HG03108 (cell line): ENCODE results near the gene IRX4.

Experiments used
- ATAC-seq: cut with Tn5 transposase; IDR thresholded peaks from one replicate; pipeline ENCODE4 v1.9.1; 2021; ENCODE audit warnings: moderate library complexity; ENCODE audit not compliant: unreplicated experiment

The IRX4 gene

GRCh38 chr5:1914471-1914870, 31.7 kb upstream of the IRX4 start:
- no peak for ATAC-seq

DNA sequence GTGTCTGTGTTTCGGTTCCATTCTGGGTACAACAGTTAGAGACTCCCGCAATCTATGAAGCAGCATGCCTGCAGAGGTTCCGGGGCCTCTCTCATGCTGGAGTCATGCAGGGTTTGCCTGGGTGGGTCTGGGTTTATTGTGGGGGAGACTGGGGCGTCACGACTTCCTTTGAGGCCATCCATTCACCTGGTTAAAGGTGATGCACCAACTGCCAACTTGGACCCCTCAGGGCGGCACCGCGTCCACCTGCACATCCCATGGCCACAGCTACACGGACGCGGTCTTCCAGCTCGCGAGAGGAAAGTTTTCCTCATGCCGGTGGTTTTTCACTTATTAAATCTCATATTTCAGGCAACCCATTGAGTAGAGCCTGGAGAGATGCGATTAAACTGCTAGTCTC, 30.9 kb upstream of the IRX4 start:
- no peak for ATAC-seq

DNA sequence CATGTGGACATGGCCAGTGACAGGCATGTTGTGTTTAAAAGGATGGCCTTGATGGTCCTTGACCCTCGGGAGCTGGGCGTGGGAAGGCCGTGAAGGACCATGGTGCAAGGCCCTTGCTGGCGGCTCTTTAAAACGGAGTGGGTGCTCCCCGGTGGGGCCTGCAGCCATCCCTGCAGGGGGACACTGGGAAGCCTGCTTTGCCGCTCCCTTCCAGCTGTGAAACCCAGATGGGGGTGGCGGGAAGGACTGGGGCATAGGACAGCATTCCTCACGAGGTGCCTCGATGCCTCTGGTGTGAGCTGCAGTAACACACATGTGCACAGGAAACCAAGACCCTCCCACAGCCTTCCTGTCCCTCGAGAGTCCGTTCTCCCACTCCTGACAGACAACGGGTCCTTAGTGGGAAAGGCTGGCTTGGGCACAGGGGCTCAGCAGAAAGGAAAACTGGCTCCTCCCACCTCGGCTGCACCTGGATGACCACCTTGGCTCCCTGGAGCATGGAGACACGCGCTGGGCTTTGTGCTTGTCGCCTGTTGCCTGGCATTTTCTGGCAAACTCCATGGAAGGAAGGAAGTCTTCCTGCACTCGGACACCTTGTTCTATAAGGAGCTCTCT, 30.3 kb upstream of the IRX4 start:
- no peak for ATAC-seq

DNA sequence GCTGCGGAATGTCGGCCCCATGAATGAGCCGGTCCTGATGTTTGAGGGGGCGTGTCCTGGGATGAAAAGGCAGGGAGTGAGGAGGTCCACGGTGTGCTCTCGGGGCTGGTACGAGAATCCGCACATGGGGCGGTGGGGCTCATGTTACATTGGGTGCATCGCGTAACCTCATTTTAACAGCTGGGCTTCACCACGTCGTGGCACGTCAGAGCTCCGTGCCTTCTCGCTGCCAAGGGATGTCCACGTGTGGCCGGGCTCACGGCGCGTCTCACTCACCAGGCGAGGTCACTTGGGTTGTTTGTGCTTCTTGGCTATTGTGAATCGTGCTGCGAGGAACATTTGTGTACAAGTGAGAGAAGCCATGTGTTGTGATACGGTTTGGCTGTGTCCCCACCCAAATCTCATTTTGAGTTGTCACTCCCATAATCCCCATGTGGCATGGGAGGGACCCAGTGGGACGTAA, 29.1 kb upstream of the IRX4 start:
- no peak for ATAC-seq

GRCh38 chr5:1910861-1911772, 28.4 kb upstream of the IRX4 start:
- no peak for ATAC-seq

GRCh38 chr5:1910081-1910760, 27.5 kb upstream of the IRX4 start:
- no peak for ATAC-seq

DNA sequence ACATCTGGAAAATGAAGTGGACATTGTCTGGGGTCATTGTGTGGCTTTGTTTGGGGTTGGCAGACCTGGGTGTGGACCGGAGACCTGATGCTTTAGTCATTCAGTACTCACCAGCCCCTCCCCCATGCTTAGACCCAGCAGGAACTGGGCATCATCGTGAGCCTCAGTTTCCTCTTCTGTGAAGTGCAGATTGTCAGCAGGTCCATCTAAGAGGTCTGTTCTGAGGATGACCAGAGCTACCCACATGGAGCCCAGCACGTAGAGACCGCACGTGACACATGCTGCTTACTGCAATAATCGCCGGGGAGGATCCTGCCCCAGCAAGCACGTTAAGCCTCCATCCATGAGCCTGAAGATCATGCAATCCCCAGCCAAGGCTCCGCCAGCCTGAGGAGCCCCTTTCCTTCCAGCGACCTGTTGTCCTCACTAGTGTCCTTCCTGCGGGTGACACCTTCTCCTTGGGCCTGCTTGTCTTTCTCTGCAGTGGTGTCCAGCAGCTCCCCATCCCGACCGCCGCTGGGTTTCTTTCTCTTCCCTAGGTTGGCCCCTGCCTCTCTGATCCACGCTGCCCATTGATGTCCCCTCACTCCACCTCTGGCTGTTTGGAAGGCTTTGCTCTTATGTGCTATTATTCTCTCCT, 26.7 kb upstream of the IRX4 start:
- no peak for ATAC-seq

- ATAC-seq, result no peak
Observed at GRCh38 chr5:1908931-1909330, 26.2 kb upstream of the IRX4 start.

DNA sequence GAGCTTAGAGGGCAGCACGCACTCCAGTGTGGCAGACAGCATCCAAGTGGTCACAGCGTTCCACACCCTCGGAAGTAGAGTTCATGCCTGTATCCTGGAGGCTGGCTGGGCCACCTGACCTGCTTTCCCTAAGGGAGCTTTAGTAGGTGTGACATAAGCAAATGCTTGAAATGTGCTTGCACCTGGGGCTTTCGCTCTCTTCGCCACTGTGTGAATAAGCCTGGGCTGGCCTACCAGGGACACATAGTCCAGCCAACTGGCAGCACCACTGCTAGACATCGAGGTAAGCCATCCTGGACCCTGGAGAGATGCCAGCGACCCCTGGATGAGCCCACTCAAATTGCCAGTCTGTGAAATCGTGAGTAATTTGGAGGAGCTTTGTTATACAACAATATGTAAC, 24.9 kb upstream of the IRX4 start:
- no peak for ATAC-seq

GRCh38 chr5:1905108-1905507, 22.4 kb upstream of the IRX4 start:
- no peak for ATAC-seq

GRCh38 chr5:1901983-1902382, 19.3 kb upstream of the IRX4 start:
- no peak for ATAC-seq

GRCh38 chr5:1901061-1901460, 18.3 kb upstream of the IRX4 start:
- no peak for ATAC-seq

DNA sequence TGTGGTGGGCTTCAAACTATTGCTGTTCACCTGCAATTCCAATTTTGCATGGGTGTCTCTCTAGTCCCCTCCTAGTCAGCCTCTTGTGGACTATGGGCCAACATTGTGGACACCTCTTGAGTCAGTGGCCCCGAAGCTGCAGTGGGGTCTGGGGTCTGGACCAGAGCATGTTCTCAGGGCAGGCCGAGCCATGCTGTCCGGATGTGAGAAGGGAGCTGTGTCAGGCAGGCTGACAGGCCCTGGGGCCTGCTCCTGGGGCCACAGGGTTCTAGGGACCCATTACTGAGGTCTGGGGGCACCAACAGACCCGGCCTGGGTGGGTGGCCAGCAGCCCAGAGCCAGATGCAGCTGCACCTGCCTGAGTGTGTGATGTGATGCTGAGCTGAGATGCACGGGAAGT, 16.5 kb upstream of the IRX4 start:
- no peak for ATAC-seq

GRCh38 chr5:1897816-1898450, 15.2 kb upstream of the IRX4 start:
- ATAC-seq, result no peak

- ATAC-seq, result no peak
Observed at GRCh38 chr5:1897386-1897785, 14.7 kb upstream of the IRX4 start.

- no peak for ATAC-seq
Observed at GRCh38 chr5:1896602-1897376, 14.1 kb upstream of the IRX4 start.

GRCh38 chr5:1895739-1896420, 13.2 kb upstream of the IRX4 start:
- no peak for ATAC-seq

- no peak for ATAC-seq
Observed at GRCh38 chr5:1894243-1894642, 11.5 kb upstream of the IRX4 start.

DNA sequence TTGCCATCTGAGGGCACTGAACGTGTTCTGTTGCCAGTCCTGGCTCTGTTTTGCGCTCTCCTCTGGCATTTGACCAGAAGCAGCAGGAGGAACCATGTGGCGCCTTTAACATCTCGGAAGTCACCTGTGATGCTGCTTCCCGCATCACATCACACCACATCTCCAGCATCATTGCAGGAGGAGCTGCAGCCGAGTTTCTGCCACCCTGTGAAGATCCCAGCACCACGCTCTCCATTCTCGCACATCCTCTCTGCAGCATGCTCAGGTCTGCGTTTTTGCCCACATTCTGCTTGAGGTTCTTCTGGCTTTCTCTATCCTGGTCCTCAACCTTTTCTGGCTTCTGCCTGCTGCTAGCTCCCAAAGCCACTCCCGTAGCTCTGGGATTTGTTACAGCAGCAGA, 11.0 kb upstream of the IRX4 start:
- no peak for ATAC-seq
